ENCODE data around the gene TBX5.
A peak's percentile ranks its signal among the peaks of the same experiment; 100 is the strongest.

TBX5 gene

GRCh38 chr12:114404926-114405518, 922 bp downstream of the TBX5 start:
- DNase-seq = peak; percentile 41

DNA sequence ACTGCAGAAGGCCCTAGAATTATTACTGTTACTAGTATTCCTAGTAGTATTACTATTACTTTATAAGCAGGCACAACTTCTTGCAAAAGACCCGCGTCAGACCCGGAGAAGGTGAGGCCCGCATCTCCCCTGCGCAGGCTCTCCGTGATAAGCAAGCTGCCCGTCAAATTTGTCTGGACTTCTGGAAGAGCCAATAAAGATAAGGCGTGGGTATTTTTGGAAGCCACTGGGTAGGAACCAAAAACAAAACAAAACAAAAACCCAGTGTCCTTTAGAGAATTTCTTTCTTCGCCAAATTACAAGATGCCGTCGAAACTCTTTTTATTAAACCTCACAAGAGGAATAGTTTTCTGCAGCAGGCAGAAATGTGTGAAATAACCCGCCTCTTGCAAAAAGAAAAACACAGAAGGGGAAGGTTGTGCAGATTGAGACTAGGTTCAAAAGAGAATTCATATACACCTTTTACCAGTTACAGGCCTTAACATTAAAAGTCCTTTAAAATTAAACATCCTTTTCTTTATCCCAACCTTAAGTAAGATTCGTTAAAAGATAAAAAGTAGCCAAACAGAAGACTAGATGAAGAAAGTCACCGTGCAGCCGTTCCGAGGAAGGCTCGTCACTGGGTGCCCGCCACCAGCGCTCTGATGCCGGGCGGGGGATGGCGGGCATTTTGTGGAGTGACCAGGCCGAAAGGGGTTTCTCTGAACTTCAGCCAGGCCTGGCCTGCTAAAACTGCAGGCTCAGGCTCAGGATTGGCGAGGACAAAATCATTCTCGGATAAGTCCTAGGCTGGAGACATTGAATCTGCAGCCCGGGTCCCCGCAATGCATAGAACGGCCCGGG, 1.6 kb downstream of the TBX5 start:
- DNase-seq = peak; percentile 54

DNA sequence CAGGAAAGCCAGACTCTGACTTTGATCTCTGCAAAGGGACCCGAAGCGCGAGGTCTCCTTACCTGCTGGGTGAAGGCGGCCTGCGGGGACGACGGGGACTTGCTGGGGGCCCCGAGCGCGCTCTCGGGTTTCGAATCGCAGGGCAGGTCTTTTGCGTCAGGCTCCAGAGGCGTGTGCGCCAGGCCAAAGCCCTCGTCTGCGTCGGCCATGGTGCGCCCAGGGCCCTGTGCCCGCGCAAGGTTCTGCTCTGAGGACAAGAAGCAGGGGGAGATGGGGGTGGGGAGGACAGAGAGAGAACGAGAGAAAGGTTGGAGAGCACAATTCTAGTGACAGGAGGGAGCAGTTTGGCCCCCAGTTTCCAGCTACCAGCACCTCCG, 2.3 kb downstream of the TBX5 start:
- peak; percentile 70 for DNase-seq

DNA sequence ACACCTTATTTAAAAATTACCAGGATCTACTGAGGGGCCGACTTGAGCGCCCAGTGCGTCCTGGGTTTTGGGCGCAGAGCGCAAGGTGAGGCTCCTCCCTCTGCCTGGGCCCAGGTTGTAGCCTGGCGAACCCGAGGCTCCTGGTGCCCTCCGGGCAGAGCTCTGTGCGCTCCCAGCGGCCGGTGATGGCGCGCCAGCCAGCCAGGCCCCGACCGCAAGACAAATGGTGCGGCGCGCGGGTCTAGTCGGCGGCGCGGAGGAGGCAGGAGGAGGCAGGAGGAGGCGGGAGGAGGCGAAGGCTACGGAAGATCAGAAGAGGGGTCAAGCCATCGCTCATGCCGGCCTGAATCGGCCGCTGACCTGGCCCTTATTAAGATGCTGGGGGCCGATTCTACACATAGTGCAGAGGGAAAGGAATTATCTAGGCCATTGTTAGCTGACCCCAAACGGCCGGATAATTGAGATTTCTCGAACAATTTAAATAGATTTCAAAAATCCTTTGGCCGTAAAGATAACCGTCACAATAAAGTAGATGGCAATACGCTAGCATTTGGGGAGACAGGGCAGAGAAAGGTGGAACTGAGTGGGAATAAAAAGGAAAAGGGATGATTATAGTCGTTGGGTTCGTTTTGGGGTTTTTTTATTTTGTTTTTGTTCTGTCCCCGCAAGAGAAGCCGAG, 2.8 kb downstream of the TBX5 start:
- peak; percentile 79 for DNase-seq

DNA sequence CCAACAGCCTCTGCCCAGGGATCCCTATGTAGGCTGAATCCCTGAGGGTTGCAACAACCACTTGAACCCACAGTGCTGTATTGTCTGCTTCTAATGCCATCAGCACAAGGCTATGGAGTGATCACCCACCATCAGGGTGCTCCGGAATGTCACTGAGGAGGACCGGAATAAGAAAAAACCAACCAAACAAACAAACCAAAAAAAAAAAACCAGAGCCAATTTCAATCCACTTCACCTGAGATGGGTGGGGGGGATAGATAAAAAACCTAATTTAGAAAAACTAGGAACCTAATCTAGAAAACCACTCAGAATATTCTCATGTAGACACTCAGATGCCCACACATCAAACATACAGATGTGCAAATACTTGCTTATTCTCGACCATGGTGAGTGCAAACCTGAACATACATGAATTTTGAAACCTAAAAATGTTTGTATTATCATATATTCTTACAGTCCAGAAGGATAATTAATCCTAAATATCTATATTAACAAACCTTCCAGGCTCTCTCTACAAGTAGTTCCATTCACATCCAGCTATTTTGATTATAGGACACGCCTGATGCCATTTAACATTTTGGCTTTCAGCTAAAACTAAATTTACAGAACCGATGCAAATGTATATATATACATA, 3.7 kb downstream of the TBX5 start:
- no peak for DNase-seq

GRCh38 chr12:114401328-114402083, 4.4 kb downstream of the TBX5 start:
- peak; percentile 59 for DNase-seq

- DNase-seq = peak; percentile 85
Measured at GRCh38 chr12:114400925-114401324, 5.0 kb downstream of the TBX5 start.

- peak; percentile 48 for DNase-seq
Measured at GRCh38 chr12:114400361-114400811, 5.6 kb downstream of the TBX5 start.

- DNase-seq = peak; percentile 97
Measured at GRCh38 chr12:114399664-114400211, 6.2 kb downstream of the TBX5 start.

- peak; percentile 17 for DNase-seq
Measured at GRCh38 chr12:114397978-114398881, 7.7 kb downstream of the TBX5 start.

GRCh38 chr12:114396869-114397719, 8.8 kb downstream of the TBX5 start:
- DNase-seq = peak; percentile 52

GRCh38 chr12:114396153-114396868, 9.6 kb downstream of the TBX5 start:
- DNase-seq = peak; percentile 62

DNA sequence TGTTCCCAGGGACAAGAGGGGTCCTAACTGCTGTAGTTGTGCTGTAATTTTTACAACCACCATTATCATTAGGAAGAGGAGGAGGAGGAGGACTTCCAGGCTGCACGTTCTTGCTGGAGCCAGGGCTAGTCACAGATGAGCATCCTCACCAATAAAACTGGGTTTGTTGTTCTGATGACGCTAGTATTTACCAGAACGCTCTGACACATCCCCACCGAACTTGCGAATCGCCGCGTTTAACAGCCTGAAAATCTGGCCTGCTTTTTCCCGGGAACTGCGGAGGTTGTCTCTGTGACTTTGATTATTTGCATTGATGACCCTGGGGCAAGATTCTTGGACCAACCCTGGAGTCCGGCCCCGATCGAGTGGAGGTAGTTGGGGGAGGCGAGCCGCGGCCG, 10.2 kb downstream of the TBX5 start:
- DNase-seq = peak; percentile 92

DNA sequence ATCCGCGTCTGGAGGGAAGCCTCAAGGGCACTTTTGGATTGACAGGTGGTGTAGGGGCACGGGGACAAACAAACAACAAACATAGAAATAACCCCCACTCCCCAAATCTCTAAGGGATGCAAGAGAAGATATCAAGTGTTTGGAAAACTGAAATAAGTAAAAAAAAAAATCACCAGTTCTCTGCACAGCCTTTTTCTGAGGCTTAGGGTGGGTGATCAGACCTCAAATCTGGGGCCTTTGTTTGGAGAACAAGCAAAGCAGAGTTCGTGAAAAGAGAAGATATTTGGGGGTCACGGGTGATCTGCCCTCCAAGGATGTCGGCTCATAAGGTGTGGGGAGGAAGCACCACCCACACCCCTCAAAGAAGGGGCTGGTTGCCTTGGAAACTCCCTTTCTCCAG, 10.7 kb downstream of the TBX5 start:
- DNase-seq = no peak

GRCh38 chr12:114393569-114393968, 12.4 kb downstream of the TBX5 start:
- DNase-seq = no peak

GRCh38 chr12:114392909-114393308, 13.0 kb downstream of the TBX5 start:
- no peak for DNase-seq

- DNase-seq = no peak
Measured at GRCh38 chr12:114391088-114391487, 14.9 kb downstream of the TBX5 start.

DNA sequence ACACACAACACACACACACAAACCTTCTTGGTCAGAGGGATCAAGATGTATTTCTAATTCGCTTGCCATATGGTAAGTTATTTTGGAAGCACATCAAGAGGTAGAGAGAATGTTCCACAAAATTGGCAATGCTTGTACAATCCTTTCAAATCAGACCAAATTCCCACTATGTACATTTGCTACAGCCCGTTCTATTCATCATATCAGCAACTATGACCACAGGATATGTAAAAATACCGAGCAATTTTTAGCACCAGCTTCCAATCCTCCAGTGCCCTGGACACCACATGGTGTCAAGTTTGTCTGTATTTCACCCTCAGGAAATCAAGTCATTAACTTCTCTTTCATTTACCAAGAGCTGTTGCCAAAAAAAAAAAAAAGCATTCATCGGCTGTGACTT, 21.2 kb downstream of the TBX5 start:
- no peak for DNase-seq

DNA sequence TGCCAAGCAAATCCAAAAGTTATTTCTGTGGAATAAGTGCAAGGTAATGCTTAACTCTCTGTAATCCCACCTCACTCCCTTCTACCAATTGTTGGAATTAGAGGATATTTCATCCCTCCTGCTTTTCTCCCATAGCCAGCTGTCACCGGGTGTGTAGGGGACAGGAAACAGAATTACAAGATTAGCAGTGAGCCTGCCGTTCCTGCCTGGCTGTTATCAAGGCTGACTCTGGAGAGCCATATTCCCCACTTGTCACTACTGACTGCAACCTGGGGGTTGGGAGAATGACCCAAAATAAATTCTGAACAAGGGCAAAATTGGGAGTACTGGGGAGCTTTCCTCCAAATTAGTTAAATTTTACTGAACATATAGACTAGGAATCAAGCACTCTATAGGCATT, 24.8 kb downstream of the TBX5 start:
- DNase-seq = no peak

DNA sequence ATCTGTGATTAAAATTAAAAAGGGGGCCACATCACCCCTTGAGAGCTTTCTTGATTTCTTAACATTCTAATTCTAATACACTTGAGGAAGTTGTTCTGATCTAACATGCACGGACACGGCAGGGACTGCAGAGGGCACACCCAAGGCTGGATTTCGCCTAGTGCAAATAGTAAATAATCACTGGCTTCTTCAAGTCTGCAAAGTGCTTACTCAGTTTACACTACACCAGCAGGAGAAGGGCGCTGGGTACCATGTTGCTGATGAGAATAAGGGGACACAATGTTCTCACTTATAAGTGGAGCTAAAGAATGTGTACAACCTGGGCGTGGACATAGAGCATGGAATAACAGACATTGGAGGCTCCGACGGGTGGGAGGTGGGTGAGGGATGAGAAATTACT, 34.2 kb downstream of the TBX5 start:
- DNase-seq = no peak

Data from EL (cell line).